Duodenal mucosa (tissue), 2 donors: Measurements from ENCODE around the gene PLEKHA8.

Experiments
- H3K27ac ChIP-seq: one replicate; pipeline ENCODE4 v1.7.0; 2013; ENCODE audit warnings: low read depth, low read length
- H3K27me3 ChIP-seq, 2 donors: one replicate each; pipeline ENCODE4 v1.7.0; 2013; ENCODE audit warnings: low read length in 2 of 2, control low read depth in 1 of 2; ENCODE audit not compliant: insufficient read depth in 2 of 2, control insufficient read depth in 1 of 2
- H3K36me3 ChIP-seq, 2 donors: one replicate each; pipeline ENCODE4 v1.7.0; 2013; ENCODE audit warnings: low read length in 2 of 2, control low read depth in 1 of 2; ENCODE audit not compliant: insufficient read depth in 2 of 2, control insufficient read depth in 1 of 2
- H3K4me1 ChIP-seq, 2 donors: one replicate each; pipeline ENCODE4 v1.7.0; 2013; ENCODE audit warnings: low read length in 2 of 2, control low read depth in 1 of 2; ENCODE audit not compliant: insufficient read depth in 2 of 2, control insufficient read depth in 1 of 2
- H3K4me3 ChIP-seq, 2 donors: one replicate each; pipeline ENCODE4 v1.7.0; 2013; ENCODE audit warnings: low read length in 2 of 2, low read depth in 1 of 2
- H3K9ac ChIP-seq, 2 donors: one replicate each; pipeline ENCODE4 v1.7.0; 2013; ENCODE audit warnings: low read length in 2 of 2, low read depth in 1 of 2
- H3K9me3 ChIP-seq, 2 donors: one replicate each; pipeline ENCODE4 v1.7.0; 2013; ENCODE audit warnings: low read length in 2 of 2, control low read depth in 1 of 2; ENCODE audit not compliant: control insufficient read depth in 1 of 2

Gene PLEKHA8

DNA sequence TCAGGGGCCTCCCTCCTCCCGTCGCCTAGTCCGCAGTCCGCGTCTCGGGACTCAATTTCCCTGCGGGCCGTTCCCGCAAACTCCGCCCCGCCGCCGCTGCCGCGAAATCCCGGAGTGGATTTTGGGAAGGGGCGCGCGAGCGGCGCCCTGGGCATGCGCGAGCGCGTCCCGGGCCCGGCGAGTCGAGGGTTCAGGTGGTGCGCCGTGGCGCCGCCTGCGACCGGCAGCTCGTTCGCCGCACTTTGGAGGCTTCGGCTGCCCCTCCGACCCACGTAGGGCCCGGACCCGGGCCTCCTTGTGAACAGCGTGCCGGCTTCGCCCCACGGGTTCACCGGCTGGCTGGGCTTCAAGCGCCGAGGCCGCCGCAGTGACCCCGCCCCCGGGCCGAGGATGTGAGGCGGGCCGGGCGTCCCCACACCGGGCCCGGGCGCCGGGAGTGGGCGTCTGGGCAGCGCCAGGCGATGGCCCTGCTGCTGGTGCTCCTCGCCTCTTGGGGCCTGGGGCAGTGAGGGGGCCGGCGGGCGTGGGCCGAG lies at the start of gene PLEKHA8:
PLEKHA8 (plus strand) TSS at position 197 of the 533 bp plus-strand sequence. CDS start 351 bp downstream, outside the sequence.
- Histone ChIP-seq H3K27me3 (no peaks in the 10 kb centered on the region), H3K9me3 (no peaks in the 10 kb centered on the region), H3K27ac (peak within 1 kb of the TSS; percentile 53), H3K36me3 (no peaks in the 10 kb centered on the region), H3K4me1 (peaks cover 34 to 40% of the 10 kb centered on the region in 2 donors), H3K9ac (peak within 1 kb of the TSS; percentile 79), H3K4me3 (peak within 1 kb of the TSS; percentile 98 to 99)

DNA sequence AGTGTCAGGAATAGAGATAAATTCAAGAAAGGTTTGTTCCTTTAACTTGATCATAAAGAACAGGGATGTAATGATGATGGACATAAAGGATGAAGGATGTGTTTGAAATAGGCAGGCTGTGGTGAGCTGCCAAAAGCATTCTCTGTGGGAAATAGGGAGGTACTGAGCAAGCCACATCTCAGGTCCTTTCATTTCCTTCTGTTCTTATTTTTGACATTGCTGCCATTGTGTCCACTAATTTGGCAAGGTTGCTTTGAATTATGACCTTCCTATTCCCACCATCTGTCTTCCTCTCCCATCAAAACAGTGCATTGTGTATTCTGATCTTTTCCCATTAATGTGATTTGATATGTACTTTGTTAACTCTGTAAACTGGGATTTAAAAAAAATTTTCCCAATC lies 48.1 kb upstream of the PLEKHA8 start:
- no peak overlapping the region for H3K27ac ChIP-seq
- peaks cover 4 to 5% of the 10 kb centered on the region in 2 donors for H3K4me1 ChIP-seq
- H3K27me3 ChIP-seq: no peaks in the 10 kb centered on the region
- no peaks in the 10 kb centered on the region for H3K36me3 ChIP-seq
- H3K9me3 ChIP-seq: no peaks in the 10 kb centered on the region
- no peak overlapping the region for H3K9ac ChIP-seq
- H3K4me3 ChIP-seq: no peak overlapping the region

- Histone ChIP-seq H3K36me3 (no peaks in the 10 kb centered on the region), H3K4me1 (peaks cover 4 to 15% of the 10 kb centered on the region in 2 donors), H3K27me3 (peaks cover 8% of the 10 kb centered on the region in 2 donors), H3K9me3 (no peaks in the 10 kb centered on the region), H3K9ac (no peak overlapping the region), H3K4me3 (no peak overlapping the region), H3K27ac (no peak overlapping the region)
These were observed 41.1 kb upstream of the PLEKHA8 start for GRCh38 chr7:29987083-29987482.

GRCh38 chr7:29987811-29988317 lies 40.3 kb upstream of the PLEKHA8 start:
- H3K9ac ChIP-seq: no peak overlapping the region
- H3K27me3 ChIP-seq: peaks cover 8% of the 10 kb centered on the region in 2 donors
- H3K36me3 ChIP-seq: no peaks in the 10 kb centered on the region
- no peak overlapping the region for H3K27ac ChIP-seq
- peak overlapping the region; percentile 72 to 78 for H3K4me3 ChIP-seq
- no peaks in the 10 kb centered on the region for H3K9me3 ChIP-seq
- H3K4me1 ChIP-seq: peaks cover 4 to 15% of the 10 kb centered on the region in 2 donors

GRCh38 chr7:29988424-29989256 lies 39.6 kb upstream of the PLEKHA8 start:
- Histone ChIP-seq H3K9ac (peak overlapping the region; percentile 57 to 66), H3K4me1 (peaks cover 4 to 15% of the 10 kb centered on the region in 2 donors)

GRCh38 chr7:29989257-29989995 lies 38.8 kb upstream of the PLEKHA8 start, which contains the start of gene SCRN1:
Gene SCRN1, minus strand, starts transcription at chr7:29989801. Its CDS starts 20,734 bp downstream, at chr7:29969067.
- Histone ChIP-seq H3K4me3 (peak within 1 kb of the TSS; percentile 72 to 78), H3K9me3 (peaks cover 0 to 2% of the 10 kb centered on the region in 2 donors), H3K9ac (peak within 1 kb of the TSS; percentile 57 to 66), H3K27ac (peak within 1 kb of the TSS; percentile 83), H3K36me3 (no peaks in the 10 kb centered on the region), H3K27me3 (peaks cover 8% of the 10 kb centered on the region in 2 donors), H3K4me1 (peaks cover 4 to 15% of the 10 kb centered on the region in 2 donors)

More at GRCh38 chr7:29988424-29989256, 39.6 kb upstream of the PLEKHA8 start:
- Histone ChIP-seq H3K27me3 (peaks cover 8% of the 10 kb centered on the region in 2 donors), H3K27ac (peak overlapping the region; percentile 83), H3K36me3 (no peaks in the 10 kb centered on the region), H3K4me3 (peak overlapping the region; percentile 72 to 78), H3K9me3 (peaks cover 0 to 2% of the 10 kb centered on the region in 2 donors)

DNA sequence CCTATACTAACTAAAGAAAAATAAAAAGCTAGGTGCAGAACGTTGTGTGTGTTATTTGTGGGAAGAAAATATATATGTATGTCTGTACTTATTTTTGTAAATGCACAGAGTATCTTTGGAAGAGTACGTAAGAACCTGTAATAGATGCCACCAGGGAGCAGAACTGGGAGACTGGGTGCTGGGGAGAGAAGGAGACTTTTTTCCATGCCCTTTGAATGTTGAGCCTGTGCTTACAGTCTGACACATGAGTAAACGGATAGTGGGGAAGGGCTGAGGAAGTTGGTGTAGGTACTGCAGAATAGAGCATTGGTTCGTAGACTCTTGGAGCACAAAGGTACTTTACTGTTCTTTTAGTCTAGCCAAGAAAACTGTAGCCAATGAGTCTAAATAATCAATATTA lies 37.3 kb upstream of the PLEKHA8 start:
- H3K27me3 ChIP-seq: peaks cover 8% of the 10 kb centered on the region in 2 donors
- no peak overlapping the region for H3K27ac ChIP-seq
- no peaks in the 10 kb centered on the region for H3K36me3 ChIP-seq
- peaks cover 0 to 2% of the 10 kb centered on the region in 2 donors for H3K9me3 ChIP-seq
- no peak overlapping the region for H3K9ac ChIP-seq
- peaks cover 4 to 15% of the 10 kb centered on the region in 2 donors for H3K4me1 ChIP-seq
- H3K4me3 ChIP-seq: no peak overlapping the region

DNA sequence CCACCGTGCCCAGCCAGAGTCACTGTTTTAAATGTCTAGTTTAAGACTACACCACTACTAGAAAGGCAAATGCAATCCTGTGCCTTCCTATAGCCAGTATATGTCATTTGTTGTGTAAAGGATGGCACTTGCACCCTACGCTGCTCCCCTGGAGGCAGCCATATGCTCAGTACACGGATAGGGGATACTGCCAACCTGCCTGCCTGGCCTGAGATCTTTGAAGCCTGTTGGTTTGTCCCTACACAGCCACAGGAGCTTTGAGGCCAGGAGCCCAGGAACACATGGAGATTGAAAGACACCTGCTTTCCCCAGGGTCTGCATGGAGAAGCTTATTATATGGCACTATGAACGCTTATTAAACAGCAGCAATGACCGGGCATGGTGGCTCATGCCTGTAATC lies 36.3 kb upstream of the PLEKHA8 start:
- Histone ChIP-seq H3K4me1 (peaks cover 4 to 15% of the 10 kb centered on the region in 2 donors), H3K4me3 (no peak overlapping the region), H3K9ac (no peak overlapping the region), H3K36me3 (no peaks in the 10 kb centered on the region), H3K27me3 (peaks cover 8% of the 10 kb centered on the region in 2 donors), H3K27ac (no peak overlapping the region), H3K9me3 (peaks cover 4 to 7% of the 10 kb centered on the region in 2 donors)

- Histone ChIP-seq H3K4me3 (no peak overlapping the region), H3K9me3 (peaks cover 4 to 7% of the 10 kb centered on the region in 2 donors), H3K27ac (no peak overlapping the region), H3K4me1 (peaks cover 1 to 8% of the 10 kb centered on the region in 2 donors), H3K27me3 (peaks cover 3 to 8% of the 10 kb centered on the region in 2 donors), H3K36me3 (no peaks in the 10 kb centered on the region), H3K9ac (no peak overlapping the region)
These were observed 35.1 kb upstream of the PLEKHA8 start for GRCh38 chr7:29993140-29993539.
